Measurements from ENCODE around the gene SLC39A2. TPM values are rescaled to one million over a fixed set of nuclear protein-coding genes. Genes with fewer than 3 reads are reported as not detected.
A peak's percentile ranks its signal among the peaks of the same experiment; 100 is the strongest.

SLC39A2 gene
- total RNA-seq, 1 experiment from 2014 or later = not detected

GRCh38 chr14:20970647-20970982 is 28.5 kb upstream of the SLC39A2 start:
- Histone ChIP-seq H3K9ac (ENCODE audit: low read length) (0 out of 2 replicates have a peak overlapping the region, but pooled peaks have one; percentile 59), H3K4me3 (replicated peaks in 1 of 2; ENCODE audit: low read depth in 1 of 2, low read length in 2 of 2) (peak overlapping the region; percentile 61 to 63), H4K20me1 (ENCODE audit: insufficient read depth) (no peaks in the 10 kb centered on the region), H3K4me2 (ENCODE audit: low read length) (peak overlapping the region; percentile 89), H3K4me1 (ENCODE audit: control insufficient read depth in 1 of 2, insufficient read depth in 2 of 2, low read length in 2 of 2) (peaks cover 10 to 29% of the 10 kb centered on the region in 2 experiments), H3K36me3 (ENCODE audit: control insufficient read depth in 1 of 2, insufficient read depth in 2 of 2, low read length in 2 of 2) (no peaks in the 10 kb centered on the region), H3K9me3 (ENCODE audit: control insufficient read depth in 1 of 2, insufficient read depth in 1 of 2, low read depth in 1 of 2, low read length in 2 of 2) (no peaks in the 10 kb centered on the region), H3K27ac (ENCODE audit: low read depth, low read length) (no peak overlapping the region), H2AFZ (ENCODE audit: low read depth, low read length, poor library complexity, severe bottlenecking) (no peak overlapping the region), H3K79me2 (ENCODE audit: insufficient read depth, low read length) (no peaks in the 10 kb centered on the region), H3K9me2 (ENCODE audit: insufficient read depth) (no peaks in the 10 kb centered on the region), H3K27me3 (ENCODE audit: insufficient read depth, low read length) (no peaks in the 10 kb centered on the region)
- intact Hi-C loops (cut with micrococcal nuclease) = loop anchor here (2.0 to 10.0 kb wide), 3 partner anchors 114 to 356 kb away; no protein-coding TSS in a partner anchor
- peak; percentile 15 for ATAC-seq
- no peak for DNase-seq (ENCODE audit: low read depth, low spot score)
- BruUV-seq (replicated peaks) = no TSS peak
- POLR2A ChIA-PET = interaction anchor here (1.3 to 1.9 kb wide), 3 partner anchors 9 to 313 kb away, joined by 3 to 9 read pairs (median 4); partner anchors contain the start of gene SLC39A2
- TF ChIP-seq POLR2A (IDR thresholded peaks at IDR 0.05; ENCODE audit: borderline replicate concordance, extremely low read depth, insufficient read depth, insufficient read length) (no peak), YY1 (IDR thresholded peaks at IDR 0.05; ENCODE audit: extremely low read depth, insufficient replicate concordance, low read depth, low read length) (no peak)
- RAD21 ChIA-PET (ENCODE audit: low non-redundant PET in 1 of 2, low total read pairs in 2 of 2, uncharacterized antibody in 2 of 2, unreplicated experiment in 2 of 2) = interaction anchor here (1.2 to 1.7 kb wide), 2 partner anchors 44 to 113 kb away, joined by 3 to 5 read pairs; no protein-coding TSS in a partner anchor
- CTCF ChIA-PET = interaction anchor here (0.7 to 3.4 kb wide), 32 partner anchors 9 to 525 kb away, joined by 3 to 53 read pairs (median 4); partner anchors contain the start of genes ARHGEF40 and SLC39A2

GRCh38 chr14:20970983-20971704 is 27.9 kb upstream of the SLC39A2 start:
- Histone ChIP-seq H3K4me2 (ENCODE audit: low read length) (peak overlapping the region; percentile 89), H3K27me3 (ENCODE audit: insufficient read depth, low read length) (no peaks in the 10 kb centered on the region), H3K9me3 (ENCODE audit: control insufficient read depth in 1 of 2, insufficient read depth in 1 of 2, low read depth in 1 of 2, low read length in 2 of 2) (no peaks in the 10 kb centered on the region), H3K9me2 (ENCODE audit: insufficient read depth) (no peaks in the 10 kb centered on the region), H3K79me2 (ENCODE audit: insufficient read depth, low read length) (no peaks in the 10 kb centered on the region), H3K4me1 (ENCODE audit: control insufficient read depth in 1 of 2, insufficient read depth in 2 of 2, low read length in 2 of 2) (peaks cover 10 to 30% of the 10 kb centered on the region in 2 experiments), H4K20me1 (ENCODE audit: insufficient read depth) (no peaks in the 10 kb centered on the region), H3K36me3 (ENCODE audit: control insufficient read depth in 1 of 2, insufficient read depth in 2 of 2, low read length in 2 of 2) (no peaks in the 10 kb centered on the region), H3K9ac (ENCODE audit: low read length) (peak overlapping the region; percentile 59), H3K27ac (ENCODE audit: low read depth, low read length) (peak overlapping the region; percentile 39), H3K4me3 (replicated peaks in 1 of 2; ENCODE audit: low read depth in 1 of 2, low read length in 2 of 2) (peak overlapping the region; percentile 61 to 63), H2AFZ (ENCODE audit: low read depth, low read length, poor library complexity, severe bottlenecking) (peak overlapping the region; percentile 59)
- CTCF ChIA-PET = interaction anchor here (0.7 to 3.4 kb wide), 34 partner anchors 10 to 524 kb away, joined by 3 to 53 read pairs (median 4); partner anchors contain the start of genes ARHGEF40 and SLC39A2
- DNase-seq (ENCODE audit: low read depth, low spot score) (peak; percentile 65), ATAC-seq (peak; percentile 91)
- RAD21 ChIA-PET (ENCODE audit: low non-redundant PET in 1 of 2, low total read pairs in 2 of 2, uncharacterized antibody in 2 of 2, unreplicated experiment in 2 of 2) = interaction anchor here (0.9 to 1.7 kb wide), 4 partner anchors 44 to 114 kb away, joined by 3 to 5 read pairs (median 4); no protein-coding TSS in a partner anchor
- no TSS peak for BruUV-seq (replicated peaks)
- TF ChIP-seq CTCF (IDR thresholded peaks at IDR 0.05 in 2 of 3, conservative IDR thresholded peaks at IDR 0.05 in 1 of 3; ENCODE audit: borderline replicate concordance in 1 of 3, insufficient read depth in 1 of 3, low read depth in 2 of 3, low read length in 2 of 3) (peak; percentile 74 to 98 (median 95)), CBX3 (IDR thresholded peaks at IDR 0.05; ENCODE audit: low read depth) (0 out of 2 replicates have a peak, but pooled peaks have one; percentile 9), TCF7L2 (IDR thresholded peaks at IDR 0.05; ENCODE audit: borderline replicate concordance, extremely low read depth, insufficient read depth, insufficient read length) (no peak), RAD21 (IDR thresholded peaks at IDR 0.05; ENCODE audit: low read depth) (peak; percentile 56), YY1 (IDR thresholded peaks at IDR 0.05; ENCODE audit: extremely low read depth, insufficient replicate concordance, low read depth, low read length) (peak; percentile 7)
- intact Hi-C loops (cut with micrococcal nuclease) = loop anchor here (2.0 to 10.0 kb wide), 3 partner anchors 114 to 356 kb away; no protein-coding TSS in a partner anchor
- POLR2A ChIA-PET = interaction anchor here (1.3 to 1.9 kb wide), 3 partner anchors 10 to 314 kb away, joined by 3 to 9 read pairs (median 4); partner anchors contain the start of gene SLC39A2
